AG04450 (cell line): ENCODE measurements around the gene TIFAB. TPM values are rescaled to one million over a fixed set of nuclear protein-coding genes. Genes with fewer than 3 reads are reported as not detected.

Source experiments
- CTCF ChIA-PET: fragments of 300-600, 350-600 bp; formaldehyde crosslinking; extraction: SDS; loops from one replicate; lab custom pipeline; 2022; ENCODE audit warnings: antibody characterized with exemption, inconsistent platforms; lab: Charles Lee
- POLR2A ChIA-PET: fragments of 350-600 bp; formaldehyde crosslinking; extraction: SDS; loops from one replicate; lab custom pipeline; 2021; ENCODE audit warnings: antibody characterized with exemption, inconsistent platforms; lab: Yijun Ruan, JAX
- DNase-seq: peaks from one replicate; pipeline ENCODE4 v3.0.0-alpha.2; 2011; ENCODE audit warnings: low read depth, low spot score
- H3K27ac ChIP-seq: one replicate; pipeline ENCODE4 v1.5.1; 2012; ENCODE audit warnings: low read depth, low read length, control low read depth
- H3K27me3 ChIP-seq: one replicate; pipeline ENCODE4 v1.6.0; 2012; ENCODE audit warnings: low read length; ENCODE audit not compliant: control insufficient read depth, insufficient read depth
- H3K4me3 ChIP-seq: 2 replicates; pipeline ENCODE4 v1.5.1; 2011; ENCODE audit warnings: mild to moderate bottlenecking, low read depth, low read length, control low read depth
- H3K9me3 ChIP-seq: 2 replicates; pipeline ENCODE4 v1.5.1; 2012; ENCODE audit warnings: low read length; ENCODE audit not compliant: control insufficient read depth, insufficient read depth
- CTCF ChIP-seq: IDR thresholded peaks from 2 replicates; pipeline ENCODE4 v1.5.1; 2011; ENCODE audit warnings: low read depth, low read length, control low read depth, inconsistent platforms
- polyA plus RNA-seq: library from polyadenylated mRNA; depleted of rRNA; stranded (reverse); fragments of >200 nt; gene quantifications from 2 replicates; pipeline ENCODE4 v1.2.3, GENCODE V29; 2011

Gene TIFAB
- polyA plus RNA-seq, 1 experiment = not detected

- ChIA-PET POLR2A (no interaction called here), CTCF (interaction anchor here (1.0 kb wide), 1 partner anchor 14 kb away, joined by 3 read pairs; no protein-coding TSS in a partner anchor)
- no peak for TF ChIP-seq CTCF
- peaks cover 36% of the 10 kb centered on the region for H3K27me3 ChIP-seq
- peaks cover 4% of the 10 kb centered on the region; the same call in 1 of the 2 replicates for H3K9me3 ChIP-seq
- no peak for DNase-seq
- H3K4me3 ChIP-seq = no peak overlapping the region
- H3K27ac ChIP-seq = no peak overlapping the region
Measured at GRCh38 chr5:135451581-135452320, 400 bp downstream of the TIFAB start.

- Histone ChIP-seq H3K9me3 (peaks cover 6% of the 10 kb centered on the region; the same call in 1 of the 2 replicates), H3K27ac (no peak overlapping the region), H3K4me3 (no peak overlapping the region), H3K27me3 (peaks cover 39% of the 10 kb centered on the region)
- CTCF ChIA-PET = no interaction called here
- DNase-seq = no peak
- POLR2A ChIA-PET = no interaction called here
- no peak for TF ChIP-seq CTCF
Measured at GRCh38 chr5:135450952-135451351, 1.2 kb downstream of the TIFAB start.

GRCh38 chr5:135450336-135450735 lies 1.8 kb downstream of the TIFAB start:
- Histone ChIP-seq H3K9me3 (peaks cover 6% of the 10 kb centered on the region; the same call in 1 of the 2 replicates), H3K27me3 (peaks cover 39% of the 10 kb centered on the region), H3K4me3 (no peak overlapping the region), H3K27ac (no peak overlapping the region)
- POLR2A ChIA-PET = no interaction called here
- no peak for TF ChIP-seq CTCF
- CTCF ChIA-PET = interaction anchor here (1.0 to 5.1 kb wide), 2 partner anchors 8 to 24 kb away, joined by 3 to 30 read pairs; no protein-coding TSS in a partner anchor
- no peak for DNase-seq

- Histone ChIP-seq H3K27me3 (peaks cover 39% of the 10 kb centered on the region), H3K4me3 (no peak overlapping the region), H3K27ac (no peak overlapping the region), H3K9me3 (peaks cover 6% of the 10 kb centered on the region; the same call in 1 of the 2 replicates)
- DNase-seq = no peak
- POLR2A ChIA-PET = interaction anchor here (1.4 kb wide), 1 partner anchor 12 kb away, joined by 5 read pairs; no protein-coding TSS in a partner anchor
- TF ChIP-seq CTCF = no peak
- CTCF ChIA-PET = interaction anchor here (0.9 to 5.1 kb wide), 4 partner anchors 8 to 116 kb away, joined by 3 to 30 read pairs (median 4); no protein-coding TSS in a partner anchor
Measured at GRCh38 chr5:135449644-135450043, 2.5 kb downstream of the TIFAB start.
